Endothelial cell of umbilical vein (primary cell): ENCODE results near the gene GZF1. TPM values are rescaled to one million over a fixed set of nuclear protein-coding genes. Genes with fewer than 3 reads are reported as not detected.

Experiments
- BruUV-seq: library from RNA; stranded (reverse); fragments of 400-500 nt; replicated peaks from 2 replicates; lab custom pipeline; 2021; lab: Mats Ljungman, UMichigan
- CTCF ChIA-PET: fragments of 300-600, 350-600 bp; sonication (Branson Sonifier 250); formaldehyde crosslinking; loops from one replicate; lab custom pipeline; 2021; ENCODE audit warnings: antibody characterized with exemption, inconsistent platforms; lab: Charles Lee
- POLR2A ChIA-PET: fragments of 300-600, 350-600 bp; sonication (Branson Sonifier 250); formaldehyde crosslinking; loops from one replicate; lab custom pipeline; 2021; ENCODE audit warnings: antibody characterized with exemption, inconsistent platforms; lab: Charles Lee
- DNase-seq: peaks from one replicate; pipeline ENCODE4 v3.0.0-alpha.2; 2011; ENCODE audit warnings: low read depth, low spot score
- FAIRE-seq: peaks from 2 replicates; lab custom pipeline; 2011; peaks lifted over from hg19 to GRCh38; lab: Jason Lieb, UNC
- H2AFZ ChIP-seq: 2 replicates; pipeline ENCODE4 v1.6.0; 2012; ENCODE audit warnings: low read depth, low read length, control low read depth, inconsistent platforms
- H3K27ac ChIP-seq: 2 replicates; pipeline ENCODE4 v1.5.1; 2011; ENCODE audit warnings: low read depth, mild to moderate bottlenecking, control low read depth, low read length, moderate library complexity; ENCODE audit not compliant: insufficient read depth
- H3K27me3 ChIP-seq, 2 experiments: 2 replicates each; pipeline versions ENCODE4 v1.6.0 to v1.6.1; 2011; ENCODE audit warnings: low read length in 2 of 2, mixed read lengths in 1 of 2; ENCODE audit not compliant: control insufficient read depth in 2 of 2, insufficient read depth in 2 of 2
- H3K36me3 ChIP-seq, 2 experiments: 2 replicates in 1 of 2; 3 replicates in 1 of 2; pipeline ENCODE4 v1.5.1; 2011; ENCODE audit warnings: low read length in 2 of 2, mild to moderate bottlenecking in 1 of 2, moderate library complexity in 1 of 2; ENCODE audit not compliant: control insufficient read depth in 2 of 2, insufficient read depth in 2 of 2; ENCODE audit errors: extremely low read depth in 1 of 2
- H3K4me1 ChIP-seq: 3 replicates; pipeline ENCODE4 v1.5.1; 2011; ENCODE audit warnings: mild to moderate bottlenecking, low read length; ENCODE audit not compliant: control insufficient read depth, insufficient read depth; ENCODE audit errors: extremely low read depth
- H3K4me2 ChIP-seq: 2 replicates; pipeline ENCODE4 v1.6.1; 2011; ENCODE audit warnings: low read length, control low read depth, mixed read lengths; ENCODE audit not compliant: insufficient read depth
- H3K4me3 ChIP-seq, 3 experiments: fragments of 200-600 bp in 1 of 3; sonication (generic), shearing (Covaris generic) in 1 of 3; replicated peaks in 1 of 3; 2 replicates each; pipeline ENCODE4 v1.5.1; 2011 to 2016; ENCODE audit warnings: control low read depth in 3 of 3, low read length in 3 of 3, mild to moderate bottlenecking in 2 of 3, inconsistent platforms in 1 of 3, low read depth in 1 of 3, moderate library complexity in 1 of 3; ENCODE audit not compliant: insufficient read depth in 1 of 3
- H3K79me2 ChIP-seq: 2 replicates; pipeline ENCODE4 v1.6.0; 2012; ENCODE audit warnings: low read length, inconsistent platforms; ENCODE audit not compliant: control insufficient read depth, insufficient read depth
- H3K9ac ChIP-seq: replicated peaks from 2 replicates; pipeline ENCODE3; 2011; ENCODE audit warnings: low read length, control low read depth; ENCODE audit not compliant: insufficient read depth; ENCODE audit errors: extremely low read depth
- H3K9me1 ChIP-seq: replicated peaks from 3 replicates; pipeline ENCODE4 v1.6.0; 2011; ENCODE audit warnings: mild to moderate bottlenecking, low read length; ENCODE audit not compliant: control insufficient read depth, insufficient read depth; ENCODE audit errors: extremely low read depth
- H3K9me3 ChIP-seq: replicated peaks from 2 replicates; pipeline ENCODE4 v1.5.1; 2012; ENCODE audit warnings: low read length, inconsistent platforms; ENCODE audit not compliant: control insufficient read depth, insufficient read depth
- H4K20me1 ChIP-seq: replicated peaks from 2 replicates; pipeline ENCODE3; 2011; ENCODE audit warnings: mild to moderate bottlenecking, low read length; ENCODE audit not compliant: control insufficient read depth, insufficient read depth; ENCODE audit errors: extremely low read depth
- FOS ChIP-seq: IDR thresholded peaks from 2 replicates; pipeline ENCODE4 v1.6.1; 2011; ENCODE audit warnings: mild to moderate bottlenecking, low read length, moderate library complexity, borderline replicate concordance; ENCODE audit not compliant: insufficient read depth
- GATA2 ChIP-seq: IDR thresholded peaks from 2 replicates; pipeline ENCODE4 v1.7.0; 2011; ENCODE audit warnings: low read depth, mild to moderate bottlenecking, moderate library complexity, mixed read lengths, low read length; ENCODE audit not compliant: insufficient read length, insufficient read depth
- dilution Hi-C: fragments of 300-500 bp; cut with MboI; formaldehyde crosslinking; loops from one replicate; pipeline ENCODE4 v1.15.0; 2019; ENCODE audit warnings: low sequenced_read_pairs; ENCODE audit not compliant: extremely low pct_ligation_motif_present
- intact Hi-C: fragments of 100-400 bp; cut with micrococcal nuclease; formaldehyde crosslinking; loops from one replicate; pipeline ENCODE4 v1.10.0; 2022
- polyA plus RNA-seq, 4 experiments: library from polyadenylated mRNA; depleted of rRNA in 3 of 4; stranded (reverse) in 3 of 4; unstranded in 1 of 4; fragments of >200 nt; gene quantifications; 2 replicates each; pipeline versions ENCODE4 v1.2.1 to v1.2.3, GENCODE V29; 2011 to 2012; ENCODE audit warnings: missing spikeins in 1 of 4
- total RNA-seq: library from RNA; stranded (reverse); gene quantifications from 2 replicates; pipeline ENCODE4 v1.2.3, GENCODE V29; 2021

Gene GZF1
- total and polyA plus RNA-seq, 2 donors (not counting 3 experiments of a cell fraction or from before 2014, with no cell fraction given): 9.7 to 10.0 TPM

DNA sequence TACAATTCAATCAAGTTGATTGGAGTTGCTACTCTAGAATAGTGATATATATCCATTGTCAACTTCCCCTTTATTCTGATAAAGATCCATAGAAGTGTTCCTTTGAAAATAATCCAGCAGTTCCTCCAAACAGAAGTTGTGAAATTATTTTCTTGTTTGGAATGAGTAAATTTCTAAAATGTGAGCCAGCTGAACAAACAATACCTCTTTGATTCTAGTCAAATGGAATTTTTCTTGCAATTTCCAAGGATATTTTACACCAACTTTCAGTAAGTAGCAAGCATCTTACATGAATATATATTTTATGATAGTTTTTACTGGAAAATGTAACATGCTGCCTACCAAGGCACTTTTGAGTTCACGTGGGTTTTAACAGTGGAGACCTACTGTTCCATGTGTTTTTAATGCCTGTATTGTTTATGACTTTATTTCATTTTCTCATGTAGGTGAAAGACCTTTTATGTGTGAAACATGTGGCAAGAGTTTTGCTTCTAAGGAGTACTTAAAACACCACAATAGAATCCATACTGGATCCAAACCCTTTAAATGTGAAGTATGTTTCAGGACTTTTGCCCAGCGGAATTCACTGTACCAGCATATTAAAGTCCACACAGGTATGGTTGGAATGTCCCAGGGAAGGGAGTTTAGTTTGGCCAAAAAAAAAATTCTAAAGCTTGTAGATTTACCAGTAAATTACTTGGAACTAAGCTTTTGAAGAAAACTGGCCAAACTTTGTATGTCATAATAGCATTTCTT lies 6.5 kb downstream of the GZF1 start:
- POLR2A ChIA-PET: no interaction called here
- H3K27ac ChIP-seq: no peak overlapping the region
- no peak for DNase-seq

GRCh38 chr20:23369072-23369823 lies 7.3 kb downstream of the GZF1 start:
- BruUV-seq: no TSS peak
- FAIRE-seq (no peak), DNase-seq (no peak)
- intact Hi-C loops: loop anchor here (10.0 kb wide), 1 partner anchor 736 kb away; no protein-coding TSS in a partner anchor
- Histone ChIP-seq H3K4me1 (peaks cover 27% of the 10 kb centered on the region), H3K9ac (no peak overlapping the region), H4K20me1 (peaks cover 4% of the 10 kb centered on the region), H3K9me3 (no peaks in the 10 kb centered on the region), H3K9me1 (no peaks in the 10 kb centered on the region), H3K79me2 (peaks cover 55% of the 10 kb centered on the region), H3K27me3 (no peaks in the 10 kb centered on the region), H3K27ac (no peak overlapping the region), H3K36me3 (peaks cover 29 to 50% of the 10 kb centered on the region in 2 experiments), H3K4me2 (no peak overlapping the region), H2AFZ (no peak overlapping the region), H3K4me3 (no peak overlapping the region)
- POLR2A ChIA-PET: no interaction called here
- dilution Hi-C loops: no loop called here
- CTCF ChIA-PET: interaction anchor here (1.3 kb wide), 1 partner anchor 19 kb away, joined by 4 read pairs; the partner anchor contains the start of gene NXT1
- TF ChIP-seq FOS: no peak

More for the DNA sequence above, 6.5 kb downstream of the GZF1 start:
- Histone ChIP-seq H3K36me3 (peaks cover 29 to 44% of the 10 kb centered on the region in 2 experiments), H3K9me1 (no peaks in the 10 kb centered on the region), H3K9me3 (no peaks in the 10 kb centered on the region), H3K4me1 (peaks cover 25% of the 10 kb centered on the region), H3K4me2 (no peak overlapping the region), H3K4me3 (no peak overlapping the region), H2AFZ (no peak overlapping the region), H4K20me1 (peaks cover 4% of the 10 kb centered on the region), H3K9ac (no peak overlapping the region), H3K27me3 (no peaks in the 10 kb centered on the region), H3K79me2 (peaks cover 58% of the 10 kb centered on the region)
- no peak for FAIRE-seq
- dilution Hi-C loops (no loop called here), intact Hi-C loops (loop anchor here (10.0 kb wide), 1 partner anchor 736 kb away; no protein-coding TSS in a partner anchor)
- CTCF ChIA-PET: no interaction called here
- TF ChIP-seq GATA2: no peak
- no TSS peak for BruUV-seq
